ENCODE results near the gene TTC31.
A peak's percentile ranks its signal among the peaks of the same experiment; 100 is the strongest.

DNA sequence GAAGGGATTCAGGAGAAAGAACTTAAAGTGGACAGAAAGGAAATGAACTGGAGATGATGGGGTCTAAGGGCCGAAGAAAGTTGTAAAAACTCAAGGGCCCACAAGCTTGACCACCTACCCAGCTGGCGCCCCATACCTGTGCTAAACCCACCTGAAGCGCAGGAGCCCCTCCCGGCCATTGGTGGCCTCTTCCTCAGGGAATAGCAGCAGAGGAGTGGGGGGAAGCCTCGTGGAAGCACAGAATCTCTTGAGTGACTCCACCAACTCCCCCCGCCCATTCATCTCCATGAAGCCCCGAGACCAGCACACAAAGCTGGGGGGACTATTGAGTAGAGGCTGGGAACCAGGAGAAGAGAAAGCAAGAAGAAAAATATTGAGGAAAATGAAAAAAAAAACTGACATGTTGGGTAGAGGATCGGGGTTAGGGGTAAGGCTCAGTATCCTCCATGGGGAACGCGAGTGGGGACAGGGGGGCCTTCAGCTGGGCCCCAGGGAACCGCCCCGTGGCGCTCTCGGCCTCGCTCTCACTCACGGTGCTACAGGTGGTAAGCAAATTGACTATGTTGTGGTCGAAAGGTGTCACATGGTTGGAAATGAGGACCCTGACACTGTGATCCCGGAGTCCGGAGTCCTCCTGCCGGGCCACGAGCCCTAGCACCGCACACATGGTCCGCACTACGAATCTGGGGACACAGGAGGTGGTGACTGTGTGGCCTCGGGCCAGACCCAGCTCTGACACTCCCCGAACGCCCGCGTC is 45.9 kb downstream of the TTC31 start:
- TF ChIP-seq, protein P1, sequence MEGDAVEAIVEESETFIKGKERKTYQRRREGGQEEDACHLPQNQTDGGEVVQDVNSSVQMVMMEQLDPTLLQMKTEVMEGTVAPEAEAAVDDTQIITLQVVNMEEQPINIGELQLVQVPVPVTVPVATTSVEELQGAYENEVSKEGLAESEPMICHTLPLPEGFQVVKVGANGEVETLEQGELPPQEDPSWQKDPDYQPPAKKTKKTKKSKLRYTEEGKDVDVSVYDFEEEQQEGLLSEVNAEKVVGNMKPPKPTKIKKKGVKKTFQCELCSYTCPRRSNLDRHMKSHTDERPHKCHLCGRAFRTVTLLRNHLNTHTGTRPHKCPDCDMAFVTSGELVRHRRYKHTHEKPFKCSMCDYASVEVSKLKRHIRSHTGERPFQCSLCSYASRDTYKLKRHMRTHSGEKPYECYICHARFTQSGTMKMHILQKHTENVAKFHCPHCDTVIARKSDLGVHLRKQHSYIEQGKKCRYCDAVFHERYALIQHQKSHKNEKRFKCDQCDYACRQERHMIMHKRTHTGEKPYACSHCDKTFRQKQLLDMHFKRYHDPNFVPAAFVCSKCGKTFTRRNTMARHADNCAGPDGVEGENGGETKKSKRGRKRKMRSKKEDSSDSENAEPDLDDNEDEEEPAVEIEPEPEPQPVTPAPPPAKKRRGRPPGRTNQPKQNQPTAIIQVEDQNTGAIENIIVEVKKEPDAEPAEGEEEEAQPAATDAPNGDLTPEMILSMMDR (IDR thresholded peaks at IDR 0.05) = peak; percentile 1
- no peak for TF ChIP-seq EZH2 (IDR thresholded peaks at IDR 0.05; ENCODE audit: borderline replicate concordance, insufficient read depth, low read depth, low read length, poor library complexity, severe bottlenecking)
